GM12891 (cell line): Measurements from ENCODE around the gene SORCS2.

Source experiments
- DNase-seq: peaks from one replicate; pipeline ENCODE4 v3.0.0; 2011; ENCODE audit warnings: low spot score; ENCODE audit not compliant: insufficient read length
- FAIRE-seq: peaks from 2 replicates; lab custom pipeline; 2011; peaks lifted over from hg19 to GRCh38; lab: Jason Lieb, UNC
- PAX5 ChIP-seq: IDR thresholded peaks from 2 replicates; pipeline ENCODE4 v1.6.1; 2011; ENCODE audit warnings: low read length, moderate library complexity, mild to moderate bottlenecking; ENCODE audit not compliant: insufficient read depth, severe bottlenecking
- POLR2A ChIP-seq: IDR thresholded peaks from 2 replicates; pipeline ENCODE4 v1.6.1; 2011; ENCODE audit warnings: low read depth, low read length, control low read depth
- POLR2AphosphoS5 ChIP-seq: IDR thresholded peaks from 2 replicates; pipeline ENCODE4 v1.6.1; 2011; ENCODE audit warnings: low read depth, low read length, control low read depth
- POU2F2 ChIP-seq: IDR thresholded peaks from 2 replicates; pipeline ENCODE4 v1.6.1; 2011; ENCODE audit warnings: low read depth, mild to moderate bottlenecking, control low read depth, low read length, moderate library complexity
- SPI1 ChIP-seq: IDR thresholded peaks from 2 replicates; pipeline ENCODE4 v1.6.1; 2011; ENCODE audit warnings: low read depth, low read length, control low read depth
- TAF1 ChIP-seq: IDR thresholded peaks from 2 replicates; pipeline ENCODE4 v1.6.1; 2011; ENCODE audit warnings: low read depth, low read length, control low read depth

Gene SORCS2

DNA sequence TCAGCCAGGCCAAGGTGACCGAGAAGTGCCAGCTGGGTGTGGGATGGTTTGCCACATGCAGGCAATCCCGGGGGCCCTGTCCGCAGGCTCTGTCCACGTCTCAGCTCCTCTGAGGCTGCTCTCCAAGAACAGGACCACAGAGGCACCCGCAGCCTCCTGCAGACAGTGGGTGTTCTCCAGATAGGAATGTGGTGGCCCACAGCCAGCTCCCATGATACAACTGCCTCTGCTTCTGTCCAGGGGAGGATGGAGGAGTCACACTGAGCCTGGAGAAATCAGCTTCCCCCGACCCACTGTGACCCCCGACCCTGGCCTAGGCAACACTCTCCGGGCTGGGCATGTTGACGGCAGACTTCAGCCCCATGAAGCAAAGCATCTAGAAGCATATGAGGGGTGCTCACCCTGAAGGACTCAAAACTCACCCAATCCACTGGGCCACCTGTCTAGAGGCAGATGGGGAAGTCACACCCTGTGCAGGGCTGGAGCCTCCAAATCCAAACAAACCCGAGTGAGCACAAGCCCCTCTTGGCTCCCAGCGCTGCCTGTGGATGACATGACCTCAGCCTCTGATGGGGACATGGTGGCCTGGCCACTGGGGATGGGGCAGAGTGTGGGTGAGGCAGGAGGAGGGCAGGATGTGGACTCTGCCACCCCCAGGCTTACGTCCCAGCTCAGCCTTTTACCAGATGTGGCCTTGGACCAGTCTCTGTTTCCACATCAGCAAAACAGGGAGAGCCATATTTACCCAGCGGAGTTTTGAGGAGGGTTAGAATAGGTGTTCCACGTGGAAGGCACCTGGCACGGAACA lies 140.1 kb downstream of the SORCS2 start:
- FAIRE-seq: no peak
- TF ChIP-seq PAX5 (no peak), POU2F2 (no peak), POLR2AphosphoS5 (no peak), SPI1 (no peak)
- no peak for DNase-seq

DNA sequence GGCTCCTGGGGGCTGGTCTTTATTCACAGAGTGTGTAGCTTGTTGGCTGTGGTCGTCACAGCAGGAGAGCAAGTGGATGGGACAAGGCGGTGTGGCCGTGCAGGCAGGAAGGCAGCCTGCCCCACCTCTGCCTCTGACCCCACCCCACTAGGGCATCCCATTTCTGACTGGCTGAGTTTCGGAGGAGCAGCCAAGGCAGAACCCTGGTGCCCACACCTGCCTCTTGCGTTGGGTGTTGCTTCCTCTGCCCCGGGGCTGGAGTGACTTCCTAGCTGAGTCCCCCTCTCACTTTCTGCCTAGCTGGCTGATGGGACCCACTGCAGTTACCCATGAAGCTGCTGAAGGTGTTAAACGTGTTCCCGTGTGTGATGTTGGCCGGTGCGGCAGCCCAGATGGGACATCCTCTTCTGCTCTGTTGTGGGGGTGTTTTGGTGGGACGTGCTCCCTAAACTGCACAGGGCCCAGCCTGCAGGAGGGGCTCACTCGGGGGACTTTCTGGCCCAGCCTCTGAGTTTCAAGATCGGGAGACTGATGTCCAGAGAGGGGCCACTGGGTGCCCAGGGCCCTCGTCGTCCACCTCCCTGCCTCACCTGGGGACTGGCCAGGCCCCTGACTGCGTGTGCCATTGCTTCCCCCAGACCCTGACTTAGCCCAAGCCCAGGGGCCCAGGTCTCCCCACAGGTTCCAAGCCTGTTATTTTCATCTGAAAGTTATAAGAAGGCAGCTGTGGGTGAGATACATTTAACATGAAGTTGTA lies 140.9 kb downstream of the SORCS2 start:
- no peak for DNase-seq
- no peak for FAIRE-seq
- TF ChIP-seq SPI1: no peak
- TF ChIP-seq POLR2A: no peak
- TF ChIP-seq PAX5: no peak
- TF ChIP-seq POLR2AphosphoS5: no peak

- TF ChIP-seq POU2F2: no peak
- TF ChIP-seq SPI1: no peak
- TF ChIP-seq TAF1: no peak
- TF ChIP-seq POLR2AphosphoS5: no peak
- no peak for TF ChIP-seq PAX5
- TF ChIP-seq POLR2A: no peak
- DNase-seq: no peak
- FAIRE-seq: no peak
These were observed 141.6 kb downstream of the SORCS2 start for GRCh38 chr4:7333801-7334421.

DNA sequence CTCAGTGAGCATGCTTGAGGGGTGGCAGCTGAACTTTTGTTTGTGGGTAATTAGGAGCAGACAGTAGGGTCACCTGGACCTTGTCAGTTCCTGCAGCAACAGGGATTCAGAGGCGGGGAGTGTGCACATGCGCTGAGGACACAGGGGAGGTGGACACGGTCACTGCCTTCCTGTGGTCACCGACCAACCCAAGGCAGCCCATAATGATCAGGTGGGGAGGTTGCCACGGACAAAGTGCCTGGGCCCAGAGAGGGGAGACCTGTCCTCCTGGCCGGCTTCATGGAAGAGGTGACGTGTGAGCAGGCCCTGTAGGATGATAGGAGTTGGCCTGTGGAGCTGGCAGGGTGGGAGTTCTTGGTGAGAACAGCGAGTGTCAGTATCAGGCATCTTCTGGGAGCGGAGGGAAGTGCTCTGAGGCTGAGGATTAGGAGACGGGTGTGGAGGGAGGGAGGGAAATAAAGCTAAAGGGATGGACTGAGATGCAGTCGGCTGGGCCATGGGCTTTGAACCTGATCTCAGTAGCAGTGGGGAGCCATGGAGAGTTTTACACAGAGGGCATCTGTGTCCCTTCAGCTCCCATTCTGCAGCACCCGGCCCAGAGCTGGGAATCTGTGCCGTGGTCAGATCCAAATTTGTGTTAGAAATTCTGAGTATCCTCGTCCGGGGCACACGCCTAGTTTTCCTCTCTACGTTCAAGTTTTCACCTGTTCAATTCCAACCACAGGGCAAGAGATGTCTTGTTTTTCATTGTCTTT lies 142.4 kb downstream of the SORCS2 start:
- no peak for FAIRE-seq
- no peak for TF ChIP-seq PAX5
- TF ChIP-seq SPI1: no peak
- no peak for TF ChIP-seq POLR2A
- no peak for TF ChIP-seq TAF1
- no peak for TF ChIP-seq POU2F2
- no peak for TF ChIP-seq POLR2AphosphoS5
- no peak for DNase-seq

DNA sequence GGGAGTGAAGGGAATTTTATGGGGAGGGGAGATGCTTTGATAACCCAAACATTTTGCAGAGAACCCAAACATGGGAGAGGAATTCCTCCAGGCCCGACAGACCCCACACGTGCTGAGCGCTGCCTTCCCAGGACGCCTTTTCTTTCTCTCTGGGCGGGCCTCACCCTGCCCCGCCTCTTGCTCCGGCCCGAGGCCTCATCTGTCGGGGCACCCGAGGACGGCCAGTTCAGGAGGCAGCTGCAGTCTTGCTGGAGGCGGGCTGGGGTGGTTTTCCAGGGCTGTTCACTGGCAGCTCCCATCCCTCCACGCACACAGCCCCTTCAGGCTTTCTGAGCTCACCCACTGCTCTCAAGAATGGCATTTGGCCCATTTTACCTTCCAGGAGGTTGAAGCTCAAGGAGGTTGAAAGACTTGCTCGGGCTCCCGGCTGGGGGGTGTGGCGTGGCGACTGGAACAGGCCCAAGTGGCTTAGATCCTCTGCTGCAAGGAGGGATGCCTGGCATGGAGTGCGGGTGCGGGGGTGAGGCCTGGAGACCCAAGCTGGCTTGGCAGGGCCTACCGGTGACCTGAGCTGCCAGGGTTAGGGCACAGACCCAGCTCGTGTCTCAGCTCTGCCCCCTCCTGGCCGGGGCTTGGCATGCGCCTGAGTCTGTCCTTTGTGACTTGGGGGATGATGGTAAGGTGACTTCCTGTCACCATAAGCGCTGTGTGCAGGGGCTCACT lies 143.2 kb downstream of the SORCS2 start:
- DNase-seq (peak; percentile 92), FAIRE-seq (peak; percentile 16)
- TF ChIP-seq PAX5: no peak
- no peak for TF ChIP-seq TAF1
- no peak for TF ChIP-seq POLR2A
- no peak for TF ChIP-seq POU2F2
- no peak for TF ChIP-seq SPI1
- no peak for TF ChIP-seq POLR2AphosphoS5

DNA sequence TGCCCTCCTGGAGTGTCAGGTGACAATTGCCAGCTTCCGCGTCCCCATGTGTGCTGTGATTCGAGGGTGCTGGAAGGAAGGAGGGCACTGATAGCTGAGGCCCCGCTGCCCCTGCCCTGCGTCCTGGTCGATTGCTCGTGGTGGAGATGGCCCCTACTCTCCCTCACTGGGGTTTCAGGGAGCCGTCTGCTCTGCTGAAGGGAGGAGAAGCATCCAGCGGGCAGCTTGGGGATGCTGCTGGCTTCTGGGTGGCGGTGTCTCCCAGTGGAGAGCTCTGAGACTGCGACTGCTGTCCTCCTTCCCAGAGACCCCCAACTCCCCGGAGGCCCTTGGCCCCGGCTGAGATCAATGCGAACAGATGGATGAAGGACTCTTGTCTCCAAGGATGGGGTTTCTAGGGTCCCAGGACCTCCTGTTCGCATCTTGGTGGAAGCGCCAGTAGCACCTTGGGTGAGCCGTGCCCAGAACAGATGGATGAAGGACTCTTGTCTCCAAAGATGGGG lies 143.8 kb downstream of the SORCS2 start:
- TF ChIP-seq PAX5 (no peak), POLR2AphosphoS5 (no peak)
- FAIRE-seq (no peak), DNase-seq (no peak)

- TF ChIP-seq SPI1 (no peak), POU2F2 (no peak)
- FAIRE-seq: no peak
- no peak for DNase-seq
These were observed 144.4 kb downstream of the SORCS2 start for GRCh38 chr4:7336732-7337131.

GRCh38 chr4:7337196-7338058 lies 145.1 kb downstream of the SORCS2 start:
- TF ChIP-seq PAX5 (no peak), SPI1 (no peak), POLR2AphosphoS5 (no peak), POLR2A (no peak), TAF1 (no peak), POU2F2 (no peak)
- DNase-seq (no peak), FAIRE-seq (no peak)

- no peak for DNase-seq
- FAIRE-seq: no peak
- TF ChIP-seq SPI1: no peak
- no peak for TF ChIP-seq POLR2A
- no peak for TF ChIP-seq POLR2AphosphoS5
- no peak for TF ChIP-seq POU2F2
These were observed 145.7 kb downstream of the SORCS2 start for GRCh38 chr4:7338059-7338452.
